ENCODE measurements around the gene RHBDL1. TPM values are rescaled to one million over a fixed set of nuclear protein-coding genes. Genes with fewer than 3 reads are reported as not detected.

RHBDL1 gene
- total RNA-seq (2014; rRNA removed; shearing (Covaris generic)) = 1.1 and 1.6 TPM in 2 replicates
- polyA plus RNA-seq (2015; cell fraction: cytosol; rRNA removed) = 0.14 and 0.55 TPM in 2 replicates
- polyA plus RNA-seq (2015; cell fraction: nucleus; rRNA removed) = 19.2 and 20.2 TPM in 2 replicates

GRCh38 chr16:674968-675883 lies at the start of gene RHBDL1:
RHBDL1 (plus strand) TSS chr16:675671; CDS start chr16:675791, 120 bp downstream.
- DNase-seq (ENCODE audit: low read depth) = no peak

GRCh38 chr16:625977-626765 lies 49.3 kb upstream of the RHBDL1 start:
- no peak for DNase-seq (ENCODE audit: low read depth)

- DNase-seq (ENCODE audit: low read depth) = peak; percentile 96
Observed at GRCh38 chr16:626787-627453, 48.6 kb upstream of the RHBDL1 start.

- DNase-seq (ENCODE audit: low read depth) = no peak
Observed at GRCh38 chr16:627454-628239, 47.8 kb upstream of the RHBDL1 start.

- no peak for DNase-seq (ENCODE audit: low read depth)
Observed at GRCh38 chr16:628321-629061, 47.0 kb upstream of the RHBDL1 start.

- DNase-seq (ENCODE audit: low read depth) = no peak
Observed at GRCh38 chr16:629185-629832, 46.2 kb upstream of the RHBDL1 start.

GRCh38 chr16:629833-630248 lies 45.6 kb upstream of the RHBDL1 start:
- DNase-seq (ENCODE audit: low read depth) = no peak

- no peak for DNase-seq (ENCODE audit: low read depth)
Observed at GRCh38 chr16:630249-630814, 45.1 kb upstream of the RHBDL1 start.

- DNase-seq (ENCODE audit: low read depth) = no peak
Observed at GRCh38 chr16:630815-631405, 44.6 kb upstream of the RHBDL1 start, which contains the start of gene WFIKKN1. WFIKKN1 (plus strand) TSS chr16:630985; CDS start chr16:631254, 269 bp downstream.

- no peak for DNase-seq (ENCODE audit: low read depth)
Observed at GRCh38 chr16:631808-632358, 43.6 kb upstream of the RHBDL1 start.

- DNase-seq (ENCODE audit: low read depth) = no peak
Observed at GRCh38 chr16:632486-633335, 42.8 kb upstream of the RHBDL1 start.

- no peak for DNase-seq (ENCODE audit: low read depth)
Observed at GRCh38 chr16:633336-634050, 42.0 kb upstream of the RHBDL1 start.

- DNase-seq (ENCODE audit: low read depth) = no peak
Observed at GRCh38 chr16:634051-634670, 41.3 kb upstream of the RHBDL1 start.

- no peak for DNase-seq (ENCODE audit: low read depth)
Observed at GRCh38 chr16:634996-635395, 40.5 kb upstream of the RHBDL1 start.

GRCh38 chr16:635573-636205 lies 39.8 kb upstream of the RHBDL1 start:
- no peak for DNase-seq (ENCODE audit: low read depth)

Measured in HT1080 (cell line).